NCI-H446 (cell line): Measurements from ENCODE around the gene CYGB.

Experiments used
- DNase-seq, 2 experiments: peaks; one replicate each; lab custom pipeline; 2025; lab: John Stamatoyannopoulos, UW

CYGB gene

GRCh38 chr17:76478730-76479514 lies 58.6 kb downstream of the CYGB start:
- no peak for DNase-seq

GRCh38 chr17:76478097-76478496 lies 59.4 kb downstream of the CYGB start:
- DNase-seq = no peak

- no peak for DNase-seq
Measured at GRCh38 chr17:76477576-76477975, 59.9 kb downstream of the CYGB start.
